GM21576 (cell line): ENCODE measurements around the gene SMARCC1.
"Not testable (repeated sequence)": the region's sequence is repeated elsewhere in the genome, so short reads cannot be mapped to it uniquely, and the experiment has no call there.

Source experiments
- ATAC-seq: cut with Tn5 transposase; IDR thresholded peaks from one replicate; pipeline ENCODE4 v1.9.1; 2021; ENCODE audit warnings: mild to moderate bottlenecking, moderate library complexity; ENCODE audit not compliant: unreplicated experiment

Gene SMARCC1

DNA sequence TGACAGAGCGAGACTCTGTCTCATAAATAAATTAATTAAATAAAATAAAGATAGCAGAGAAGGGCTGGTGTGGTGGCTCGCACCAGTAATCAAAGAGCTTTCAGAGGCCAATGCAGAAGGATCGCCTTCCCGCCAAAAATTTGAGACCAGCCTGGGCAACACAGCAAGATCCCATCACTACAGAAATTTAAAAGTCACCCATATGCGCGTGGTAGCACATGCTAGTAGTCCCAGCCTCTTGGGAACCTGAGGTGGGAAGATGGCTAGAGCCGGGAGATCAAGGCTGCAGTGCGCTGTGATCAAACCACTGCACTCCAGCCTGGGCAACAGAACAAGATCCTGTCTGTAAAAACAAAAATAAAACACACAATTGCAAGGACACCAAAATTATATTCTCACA lies 9.6 kb downstream of the SMARCC1 start:
- no peak for ATAC-seq

DNA sequence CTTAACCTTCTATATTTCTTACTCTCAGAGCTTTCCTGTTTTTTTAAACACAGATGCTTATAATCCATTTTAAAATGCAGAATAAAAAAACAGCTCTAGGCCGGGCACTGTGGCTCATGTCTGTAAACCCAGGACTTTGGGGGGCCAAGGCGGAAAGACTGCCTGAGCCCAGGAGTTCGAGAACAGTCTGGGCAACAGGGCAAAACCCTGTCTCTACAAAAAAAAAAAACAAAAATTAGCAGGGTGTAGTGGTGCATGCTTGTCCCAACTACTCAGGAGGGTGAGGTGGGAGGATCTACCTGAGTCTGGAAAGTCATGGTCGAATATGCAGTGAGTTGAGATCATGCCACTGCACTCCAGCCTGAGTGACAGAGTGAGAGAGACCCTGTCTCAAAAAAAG lies 15.5 kb downstream of the SMARCC1 start:
- ATAC-seq = no peak

DNA sequence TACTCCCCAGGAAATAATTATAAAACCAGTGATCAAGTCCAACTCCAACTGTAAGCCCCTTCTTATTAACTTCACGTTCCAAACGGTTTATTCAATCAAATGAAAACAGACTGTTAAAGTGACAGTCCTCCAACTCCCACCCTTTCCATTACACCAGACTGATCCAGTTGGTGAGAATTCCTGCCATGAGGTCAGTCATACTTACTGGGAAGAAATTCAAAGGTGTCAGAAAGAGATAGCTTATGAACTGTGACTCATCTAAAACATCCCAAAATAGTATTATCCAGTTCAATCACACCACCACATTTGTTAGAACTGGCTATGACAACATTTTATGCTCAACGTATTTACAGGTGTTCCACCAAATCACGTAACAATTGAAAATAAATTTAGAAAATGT lies 19.5 kb downstream of the SMARCC1 start:
- no peak for ATAC-seq

DNA sequence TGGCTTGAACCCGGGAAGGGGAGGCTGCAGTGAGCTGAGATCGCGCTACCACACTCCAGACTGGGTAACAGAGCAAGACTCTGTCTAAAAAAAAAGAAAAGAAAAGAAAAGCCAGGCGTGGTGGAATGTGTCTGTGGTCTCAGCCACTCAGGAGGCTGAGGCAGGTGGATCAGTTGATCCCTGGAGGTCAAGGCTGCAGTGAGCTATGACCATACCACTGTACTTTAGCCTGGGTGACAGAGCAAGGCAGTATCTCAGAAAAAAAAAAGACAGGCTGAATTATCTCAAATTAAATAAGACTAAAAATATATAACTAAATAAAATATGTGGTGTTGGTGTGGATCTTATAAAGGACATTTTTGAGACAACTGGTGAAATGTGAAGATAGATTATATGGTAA lies 20.6 kb downstream of the SMARCC1 start:
- no peak for ATAC-seq

DNA sequence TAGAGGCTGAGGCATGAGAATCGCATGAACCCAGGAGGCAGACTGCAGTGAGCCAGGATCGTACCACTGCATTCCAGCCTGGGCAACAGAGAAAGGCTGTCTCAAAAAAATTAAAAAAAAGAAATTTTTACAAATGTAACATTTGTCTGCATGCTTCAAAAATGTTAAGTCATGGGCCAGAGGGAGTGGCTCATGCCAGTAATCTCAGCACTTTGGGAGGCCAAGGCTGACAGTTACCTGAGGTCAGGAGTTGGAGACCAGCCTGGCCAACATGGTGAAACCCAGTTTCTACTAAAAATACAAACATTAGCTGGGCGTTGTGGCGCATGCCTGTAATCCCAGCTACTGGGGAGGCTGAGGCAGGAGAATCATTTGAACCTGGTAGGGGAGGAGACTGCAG lies 21.5 kb downstream of the SMARCC1 start:
- not testable (repeated sequence) for ATAC-seq

DNA sequence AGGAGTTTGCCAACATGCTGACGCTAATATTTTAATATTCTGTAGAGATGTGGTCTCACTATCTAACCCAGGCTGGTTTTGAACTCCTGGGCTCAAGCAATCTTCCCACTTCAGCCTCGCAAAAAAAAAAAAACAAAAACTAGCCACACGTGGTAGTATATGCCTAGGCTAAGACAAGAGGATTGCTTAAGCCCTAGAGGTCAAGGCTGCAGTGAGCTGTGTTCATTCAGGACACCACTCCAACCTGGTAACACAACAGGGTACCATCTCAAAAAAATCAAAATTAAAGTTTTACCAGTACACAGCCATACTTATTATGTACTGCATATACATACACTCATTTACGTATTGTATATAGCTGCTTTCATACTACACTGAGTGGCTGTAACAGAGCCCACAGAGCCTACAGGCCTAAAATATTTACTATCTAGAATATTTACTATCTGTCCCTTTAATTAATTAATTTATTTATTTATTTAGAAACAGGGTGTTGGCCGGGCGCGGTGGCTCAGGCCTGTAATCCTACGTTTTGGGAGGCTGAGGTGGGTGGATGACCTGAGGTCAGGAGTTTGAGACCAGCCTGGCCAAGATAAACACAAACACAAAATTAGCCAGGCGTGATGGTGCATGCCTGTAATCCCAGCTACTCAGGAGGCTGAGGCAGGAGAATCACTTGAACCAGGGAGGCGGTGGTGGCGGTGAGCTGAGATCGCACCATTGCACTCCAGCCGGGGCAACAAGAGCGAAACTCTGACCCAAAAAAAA lies 23.2 kb downstream of the SMARCC1 start:
- ATAC-seq = no peak

DNA sequence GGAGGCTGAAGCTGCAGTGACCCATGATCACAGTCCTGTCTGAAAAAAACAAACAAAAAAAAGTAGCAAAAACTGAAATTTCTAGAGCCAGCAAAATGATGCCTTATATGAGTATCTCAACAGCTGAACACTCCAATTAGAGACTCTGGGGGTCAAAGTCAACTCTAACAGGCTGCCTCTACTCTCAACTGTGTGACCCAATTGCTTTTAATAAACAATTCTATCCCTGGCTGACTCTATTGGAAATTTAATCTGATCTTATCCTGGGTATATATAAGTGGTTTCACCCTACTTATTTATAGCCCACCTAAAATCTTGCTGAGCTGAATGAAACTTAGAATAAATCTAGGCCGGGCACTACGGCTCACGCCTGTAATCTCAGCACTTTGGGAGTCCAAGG lies 29.0 kb downstream of the SMARCC1 start:
- ATAC-seq = no peak

DNA sequence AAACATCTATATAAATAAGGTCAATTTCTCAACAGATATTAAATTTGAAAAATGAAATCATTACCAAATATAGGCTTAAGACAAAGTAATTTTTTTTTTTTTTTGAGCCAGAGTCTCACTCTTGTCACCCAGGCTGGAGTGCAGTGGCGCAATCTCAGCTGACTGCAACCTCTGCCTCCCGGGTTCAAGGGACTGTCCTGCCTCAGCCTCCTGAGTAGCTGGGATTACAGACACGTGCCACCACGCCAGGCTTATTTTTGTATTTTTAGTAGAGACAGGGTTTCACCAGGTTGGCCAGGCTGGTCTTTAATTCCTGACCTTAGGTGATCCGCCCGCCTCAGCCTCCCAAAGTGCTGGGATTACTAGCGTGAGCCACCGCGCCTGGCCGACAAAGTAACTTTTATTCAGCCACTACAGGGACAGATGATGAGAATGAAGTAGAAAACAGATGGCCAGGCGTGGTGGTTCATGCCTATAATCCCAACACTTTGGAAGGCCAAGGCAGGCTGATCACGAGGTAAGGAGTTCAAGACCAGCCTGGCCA lies 30.8 kb downstream of the SMARCC1 start:
- not testable (repeated sequence) for ATAC-seq

DNA sequence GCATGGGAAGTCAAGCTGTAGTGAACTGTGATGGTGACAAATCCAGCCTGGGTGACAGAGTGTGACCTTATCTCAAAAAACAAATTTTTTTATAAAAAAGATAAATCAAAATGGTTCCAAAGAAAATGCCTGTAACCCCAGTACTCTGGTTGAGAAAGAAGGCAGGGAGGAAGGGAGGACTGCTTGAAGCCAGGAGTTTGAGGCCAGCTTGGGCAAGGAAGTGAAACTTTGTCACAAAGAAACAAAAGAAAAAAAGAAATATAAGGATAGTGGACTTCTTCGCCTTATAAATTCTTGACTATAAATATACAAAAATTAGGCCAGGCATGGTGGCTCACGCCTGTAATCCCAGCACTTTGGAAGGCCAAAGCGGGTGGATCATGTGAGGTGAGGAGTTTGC lies 34.1 kb downstream of the SMARCC1 start:
- ATAC-seq = no peak

DNA sequence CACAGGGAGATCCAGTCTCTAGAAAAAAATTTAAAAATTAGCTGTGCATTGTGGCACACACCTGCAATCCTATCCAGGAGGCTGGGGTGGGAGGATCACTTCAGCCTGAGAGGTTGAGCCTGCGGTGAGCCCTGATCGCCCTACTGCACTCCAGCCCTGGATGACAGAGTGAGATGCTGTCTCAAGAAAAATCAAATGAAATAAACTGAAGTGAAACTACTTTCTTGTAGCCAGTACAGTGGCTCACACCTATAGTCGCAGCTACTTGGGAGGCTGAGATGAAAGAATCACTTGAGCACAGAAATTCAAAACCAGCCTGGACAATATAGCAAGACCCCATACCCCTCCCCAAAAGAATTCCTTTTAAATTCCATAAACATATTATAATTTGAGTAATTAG lies 35.4 kb downstream of the SMARCC1 start:
- ATAC-seq = no peak

DNA sequence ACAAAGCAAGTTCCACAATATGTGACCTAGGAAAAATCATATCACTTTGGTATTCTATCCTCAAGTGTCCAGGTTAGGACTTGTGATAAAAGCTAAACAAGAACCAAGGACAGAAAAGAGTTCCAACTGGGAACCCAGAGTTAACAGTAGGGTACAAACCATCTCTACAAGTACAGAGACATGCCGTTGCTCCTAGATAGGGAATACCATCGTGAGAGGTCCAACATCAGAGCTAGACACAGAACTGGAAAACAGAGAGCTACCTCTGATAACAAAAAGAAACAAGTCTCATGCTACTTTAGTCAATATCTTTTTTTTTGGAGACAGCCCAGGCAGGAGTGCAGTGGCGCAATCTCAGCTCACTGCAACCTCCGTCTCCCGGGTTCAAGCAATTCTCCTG lies 37.8 kb downstream of the SMARCC1 start:
- no peak for ATAC-seq

DNA sequence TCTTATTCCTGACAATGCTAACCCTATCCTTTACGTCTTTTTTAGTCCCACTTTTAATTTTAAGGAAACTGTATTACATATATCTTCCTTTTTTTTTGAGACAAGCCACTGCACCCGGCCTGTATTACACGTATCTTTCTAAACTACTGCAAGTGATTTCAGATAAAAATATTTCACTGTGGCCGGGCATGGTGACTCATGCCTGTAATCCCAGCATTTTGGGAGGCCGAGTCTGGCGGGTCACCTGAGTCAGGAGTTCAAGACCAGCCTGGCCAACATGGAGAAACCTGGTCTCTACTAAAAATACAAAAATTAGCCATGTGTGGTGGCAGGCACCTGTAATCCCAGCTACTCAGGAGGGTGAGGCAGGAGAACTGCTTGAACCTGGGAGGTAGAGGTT lies 38.3 kb downstream of the SMARCC1 start:
- ATAC-seq = not testable (repeated sequence)

DNA sequence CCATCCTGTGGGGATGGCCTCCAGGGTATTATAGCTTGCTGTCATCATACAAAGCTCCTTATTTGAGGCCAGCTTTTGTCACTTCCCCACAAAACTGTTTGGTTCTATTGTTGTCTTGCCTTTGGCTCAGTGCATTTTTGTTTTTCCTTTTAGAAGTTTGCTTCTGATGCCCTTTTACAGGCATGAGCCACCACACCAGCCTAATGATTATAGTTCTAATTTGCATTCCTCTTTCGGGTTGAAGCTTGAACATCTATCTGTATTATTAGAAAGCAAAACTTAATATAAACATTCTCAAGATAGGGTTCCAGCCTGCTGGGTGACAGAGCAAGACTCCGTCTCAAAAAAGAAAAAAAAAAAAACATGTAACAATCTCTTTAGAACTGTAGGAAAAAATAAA lies 39.8 kb downstream of the SMARCC1 start:
- peak; percentile 45 for ATAC-seq

DNA sequence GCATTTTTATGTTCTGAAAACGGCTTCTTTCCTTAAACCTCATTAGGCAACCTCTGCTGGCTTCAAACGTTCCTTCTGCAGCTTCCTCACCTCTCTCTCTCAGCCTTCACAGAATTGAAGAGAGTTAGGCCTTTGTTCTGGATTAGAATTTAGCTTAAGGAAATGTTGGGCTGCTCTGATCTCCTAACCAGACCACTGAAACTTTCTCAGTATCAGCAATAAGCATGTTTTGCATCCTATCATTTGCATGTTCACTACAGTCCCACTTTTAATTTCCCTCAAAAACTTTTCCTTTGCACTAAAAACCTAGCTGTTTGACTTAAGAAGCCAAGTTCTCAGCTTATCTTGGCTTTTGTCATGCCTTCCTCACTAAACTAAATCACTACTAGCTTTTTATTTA lies 49.5 kb downstream of the SMARCC1 start:
- ATAC-seq = no peak

DNA sequence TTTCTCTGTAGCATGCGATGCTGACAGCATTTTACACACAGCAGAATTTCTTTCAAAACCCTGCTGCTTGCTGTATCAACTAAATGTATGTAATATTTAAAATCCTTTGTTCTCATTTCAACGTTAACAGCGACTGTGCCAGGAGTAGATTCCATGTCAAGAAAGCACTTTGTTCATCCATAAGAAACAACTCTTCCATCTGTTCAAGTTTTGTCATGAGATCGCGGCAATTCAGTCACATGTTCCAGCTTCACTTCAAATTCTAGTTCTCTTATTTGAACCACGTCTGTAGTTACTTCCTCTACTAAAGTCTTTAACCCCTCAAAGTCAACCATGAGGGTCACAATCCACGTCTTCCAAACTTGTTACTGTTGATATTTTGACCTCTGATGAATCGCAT lies 50.6 kb downstream of the SMARCC1 start:
- ATAC-seq = no peak

DNA sequence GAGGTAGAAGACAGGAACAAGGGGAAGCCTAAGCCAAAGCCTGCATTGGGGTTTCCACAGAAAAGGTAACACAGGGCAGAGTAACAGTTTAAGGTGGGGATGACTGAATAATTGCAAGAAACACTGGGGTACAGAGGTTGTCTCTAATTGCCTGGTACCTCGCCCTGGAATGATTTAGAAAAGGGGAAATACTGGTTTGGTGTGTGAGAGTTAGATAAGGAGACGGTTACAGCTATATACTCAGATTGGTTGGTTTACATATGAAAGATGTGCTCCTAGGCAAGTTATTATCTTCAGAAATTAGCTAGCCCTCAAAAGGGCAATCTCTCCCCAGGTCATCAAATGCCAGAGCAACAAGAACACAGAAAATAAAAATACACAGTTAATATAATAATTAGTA lies 58.8 kb downstream of the SMARCC1 start:
- ATAC-seq = no peak

DNA sequence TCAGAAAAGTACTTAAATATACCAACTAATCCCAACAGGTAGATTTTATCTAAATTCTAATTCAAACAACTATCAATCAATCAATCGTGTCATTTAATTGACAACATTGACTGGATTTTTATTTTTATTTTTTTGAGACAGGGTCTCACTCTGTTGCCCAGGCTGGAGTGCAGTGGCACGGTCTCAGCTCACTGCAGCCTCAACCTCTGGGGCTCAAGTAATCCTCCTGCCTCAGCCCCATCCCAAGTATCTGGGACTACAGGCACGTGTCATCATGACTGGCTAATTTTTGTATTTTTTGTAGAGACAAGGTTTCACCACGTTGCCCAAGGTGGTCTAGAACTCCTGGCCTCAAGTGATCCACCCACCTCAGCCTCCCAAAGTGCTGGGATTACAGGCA lies 64.2 kb downstream of the SMARCC1 start:
- ATAC-seq = not testable (repeated sequence)

DNA sequence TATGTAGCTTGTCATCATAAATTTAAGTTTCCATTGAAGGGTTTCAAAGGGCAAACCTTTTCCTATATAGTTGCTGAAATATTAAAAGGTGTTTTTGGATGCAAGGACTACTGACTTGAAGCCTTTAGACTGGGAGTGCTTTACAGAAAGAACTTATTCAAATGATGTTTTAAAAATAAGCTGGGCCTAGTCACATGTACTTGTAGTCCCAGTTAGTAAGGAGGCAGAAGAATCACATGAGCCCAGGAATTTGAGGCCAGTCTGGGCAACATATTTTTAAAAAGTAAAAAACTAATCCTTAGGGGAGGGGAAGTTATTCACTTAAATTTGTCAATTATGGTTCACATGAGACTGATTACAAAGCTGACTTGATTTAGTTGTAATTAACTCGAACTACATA lies 65.0 kb downstream of the SMARCC1 start:
- no peak for ATAC-seq

DNA sequence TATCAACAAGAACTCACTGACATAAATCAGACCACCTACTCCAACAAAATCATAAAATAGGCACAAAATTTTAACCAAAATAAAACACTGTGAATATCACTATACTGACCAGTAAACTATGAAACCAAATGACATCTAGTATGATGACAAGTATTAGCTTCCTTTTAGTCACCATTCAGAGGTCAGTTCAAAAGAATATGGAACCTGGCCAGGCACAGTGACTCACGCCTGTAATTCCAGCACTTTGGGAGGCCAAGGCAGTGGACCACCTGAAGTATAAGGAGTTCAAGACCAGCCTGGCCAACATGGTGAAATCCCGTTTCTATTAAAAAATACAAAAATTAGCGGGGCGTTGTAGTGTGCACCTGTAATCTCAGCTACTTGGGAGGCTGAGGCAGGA lies 65.8 kb downstream of the SMARCC1 start:
- no peak for ATAC-seq

DNA sequence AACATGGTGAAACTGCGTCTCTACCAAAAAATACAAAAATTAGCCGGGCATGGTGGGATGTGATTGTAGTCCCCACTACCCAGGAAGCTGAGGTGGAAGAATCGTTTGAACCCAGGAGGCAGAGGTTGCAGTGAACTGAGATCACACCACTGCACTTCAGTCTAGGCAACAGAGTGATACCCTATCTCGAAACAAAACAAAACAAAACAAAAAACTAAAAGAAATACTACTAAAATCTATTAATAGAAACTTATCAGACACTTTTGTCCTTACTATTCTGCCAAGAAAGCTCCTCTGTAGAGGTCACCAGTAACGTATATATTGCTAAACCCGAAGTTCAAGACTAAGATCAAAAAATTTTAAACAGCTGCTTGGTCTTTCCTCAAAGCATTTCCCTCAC lies 67.1 kb downstream of the SMARCC1 start:
- no peak for ATAC-seq

DNA sequence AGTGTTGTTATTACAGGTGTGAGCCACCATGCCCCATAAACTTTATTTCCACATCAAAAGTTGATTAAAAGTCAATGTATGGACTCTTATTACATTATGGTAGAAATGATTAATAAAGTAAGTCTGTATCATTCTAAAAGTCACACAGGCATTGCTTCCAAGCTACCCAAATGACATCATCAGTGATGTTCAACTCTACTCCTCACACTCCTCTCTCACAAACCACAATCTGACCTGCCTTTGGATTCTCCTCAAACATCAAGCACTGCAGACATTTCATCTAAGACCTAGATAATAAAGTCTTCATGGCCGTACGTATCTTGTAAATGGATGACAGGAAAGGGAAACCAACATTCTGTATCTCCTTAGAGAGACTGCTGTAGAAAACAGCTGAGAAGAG lies 68.0 kb downstream of the SMARCC1 start:
- ATAC-seq = no peak

DNA sequence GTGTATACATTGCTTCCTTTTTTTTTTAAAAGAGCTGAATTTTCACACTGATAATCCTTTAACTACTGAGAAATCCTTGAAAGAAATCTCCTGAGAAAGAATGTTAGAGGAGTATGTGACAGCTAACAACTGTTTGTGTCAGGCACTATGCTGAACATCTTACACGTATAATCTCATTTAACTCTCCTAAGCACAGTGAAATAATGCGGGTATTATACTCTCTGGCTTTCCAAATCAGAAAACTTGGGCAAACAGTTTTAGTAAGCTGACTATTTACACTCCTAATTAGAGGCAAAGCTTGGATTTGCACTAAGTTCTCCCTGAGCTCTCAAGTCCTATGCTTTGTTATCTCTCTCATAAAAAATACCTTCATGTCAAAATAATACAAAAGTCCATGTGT lies 69.3 kb downstream of the SMARCC1 start:
- ATAC-seq = no peak

DNA sequence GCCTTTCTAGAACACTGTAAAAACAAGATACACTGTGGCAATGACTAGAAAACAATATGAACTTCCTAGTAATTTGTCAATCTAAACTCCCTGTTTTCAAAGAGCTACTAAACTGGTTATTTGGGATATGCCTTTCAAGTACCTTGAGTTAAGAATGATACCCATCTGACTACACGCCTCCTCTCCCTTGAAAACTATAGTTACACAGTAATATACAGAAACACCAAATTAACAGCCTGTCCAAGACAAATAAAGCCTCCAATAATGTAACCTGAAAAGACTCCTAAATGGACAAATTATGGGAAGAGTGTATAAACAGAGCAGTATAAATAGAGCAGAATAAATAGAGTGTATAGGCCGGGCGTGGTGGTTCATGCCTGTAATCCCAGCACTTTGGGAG lies 70.1 kb downstream of the SMARCC1 start:
- ATAC-seq = no peak
